HG03039 (cell line): ENCODE measurements around the gene MYH15.

Source experiments
- ATAC-seq: cut with Tn5 transposase; IDR thresholded peaks from one replicate; pipeline ENCODE4 v1.9.1; 2021; ENCODE audit warnings: mild to moderate bottlenecking, moderate library complexity; ENCODE audit not compliant: unreplicated experiment

The MYH15 gene

DNA sequence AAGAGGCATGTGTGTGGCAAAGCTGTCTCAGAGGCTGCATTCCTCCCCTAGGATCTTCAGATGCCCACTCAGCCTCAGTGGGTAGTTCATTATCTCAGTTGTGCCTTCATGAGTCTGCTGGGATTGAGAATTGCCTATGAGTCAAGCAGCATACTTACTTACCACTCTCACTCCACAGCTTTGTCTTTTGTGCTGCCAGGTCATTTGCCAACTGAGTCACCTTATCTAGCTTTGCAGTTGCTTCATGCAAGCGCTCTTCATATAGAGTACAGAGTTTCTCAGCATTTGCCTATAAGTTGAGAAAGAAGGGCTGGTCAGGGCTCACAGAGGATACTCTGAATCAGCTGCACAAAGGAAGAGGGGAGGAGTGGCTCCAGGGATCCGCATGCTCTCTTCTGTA lies 89.5 kb downstream of the MYH15 start:
- ATAC-seq, result no peak

DNA sequence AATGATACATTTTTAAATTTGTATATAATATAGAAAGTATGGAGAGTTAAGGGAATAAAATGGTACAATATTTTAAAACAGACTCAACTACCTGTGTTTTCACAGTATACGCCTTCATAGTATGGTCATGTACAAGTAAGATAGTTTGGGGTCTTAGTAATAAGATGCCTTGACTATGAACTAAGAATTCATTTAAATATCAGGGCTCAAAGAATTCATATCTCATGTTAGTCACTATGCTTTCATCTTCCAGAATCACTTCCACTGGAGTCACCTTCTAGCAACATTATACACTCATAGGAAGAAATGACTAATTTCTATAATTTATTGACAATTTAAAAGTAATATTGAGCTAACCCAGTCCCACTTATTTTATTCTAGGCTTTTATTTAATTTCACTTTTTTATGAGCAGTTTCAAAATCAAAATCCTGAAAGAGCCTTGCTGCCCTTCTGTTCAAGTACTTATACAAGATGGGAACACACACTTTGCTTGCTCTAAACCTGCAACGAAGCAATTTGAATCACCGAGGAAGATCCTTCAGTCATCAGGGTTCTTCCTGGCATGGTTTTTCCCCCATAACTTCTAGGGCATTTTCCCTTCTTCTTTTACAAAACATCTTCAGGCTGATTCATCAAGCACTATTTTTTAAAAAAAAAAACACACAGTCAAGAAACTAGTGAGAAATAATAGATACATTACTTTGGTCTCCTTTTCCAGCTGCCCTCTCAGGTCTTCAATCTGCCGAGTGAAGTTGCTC lies 94.1 kb downstream of the MYH15 start:
- ATAC-seq, result no peak

DNA sequence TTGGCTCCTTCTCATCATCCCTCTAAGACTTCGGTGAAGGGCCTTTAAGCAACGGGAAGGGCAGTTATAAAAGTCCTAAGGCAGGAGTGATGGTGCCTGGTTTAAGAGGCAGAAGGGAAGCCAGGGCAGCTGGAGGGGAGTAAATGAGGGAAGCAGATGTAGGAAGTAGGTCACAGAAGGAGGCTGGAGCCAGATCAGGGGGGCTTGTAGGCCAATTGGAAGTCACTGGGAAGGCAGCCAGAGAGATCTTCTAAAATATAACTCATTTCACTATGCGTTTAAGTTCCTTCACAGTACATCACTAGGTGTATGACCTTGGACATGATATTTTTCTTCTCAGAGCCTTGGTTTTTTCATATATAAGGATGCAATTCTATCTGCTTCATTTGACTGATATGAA lies 94.7 kb downstream of the MYH15 start:
- ATAC-seq, result no peak

DNA sequence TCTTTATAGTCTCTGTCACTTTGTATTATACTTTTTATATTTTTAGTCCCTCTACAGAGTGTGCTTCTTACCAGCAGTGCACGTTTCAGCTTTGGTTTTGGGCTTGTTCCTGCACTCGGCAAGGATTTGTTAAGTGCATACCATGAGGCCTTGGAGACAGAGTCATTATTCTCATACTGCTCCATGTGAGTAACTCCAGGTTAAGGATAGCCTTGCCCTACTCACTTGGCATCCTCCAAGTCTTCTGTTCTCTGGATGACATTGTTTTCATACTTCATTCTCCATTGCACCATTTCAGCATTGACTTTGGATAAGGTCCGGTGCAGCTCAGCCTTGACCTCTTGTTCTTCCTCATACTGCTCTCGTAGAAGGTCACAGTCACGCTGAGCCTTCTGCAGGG lies 96.4 kb downstream of the MYH15 start:
- no peak for ATAC-seq

DNA sequence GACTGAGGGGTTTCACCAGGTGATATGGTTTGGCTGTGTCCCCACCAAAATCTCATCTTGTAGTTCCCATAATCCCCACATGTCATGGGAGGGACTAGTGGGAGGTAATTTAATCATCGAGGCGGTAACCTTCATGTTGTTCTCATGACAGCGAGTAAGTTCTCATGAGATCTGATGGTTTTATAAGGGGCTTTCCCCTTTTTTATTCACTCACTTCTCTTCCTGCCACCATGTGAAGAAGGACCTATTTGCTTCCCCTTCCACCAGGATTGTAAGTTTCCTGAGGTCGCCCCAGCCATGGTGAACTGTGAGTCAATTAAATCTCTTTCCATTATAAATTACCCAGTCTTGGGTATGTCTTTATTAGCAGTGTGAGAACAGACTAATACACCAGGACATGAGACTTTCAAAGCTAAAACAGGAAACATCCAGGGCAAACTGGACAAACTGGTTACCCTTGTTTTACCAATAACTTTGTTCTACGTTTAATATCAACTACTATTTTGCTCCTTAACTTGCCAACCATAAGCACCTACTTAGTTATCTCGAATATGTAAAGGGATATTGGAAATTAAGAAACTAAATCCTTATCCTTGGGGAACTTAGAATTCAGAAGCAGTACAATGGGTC lies 98.2 kb downstream of the MYH15 start:
- no peak for ATAC-seq

DNA sequence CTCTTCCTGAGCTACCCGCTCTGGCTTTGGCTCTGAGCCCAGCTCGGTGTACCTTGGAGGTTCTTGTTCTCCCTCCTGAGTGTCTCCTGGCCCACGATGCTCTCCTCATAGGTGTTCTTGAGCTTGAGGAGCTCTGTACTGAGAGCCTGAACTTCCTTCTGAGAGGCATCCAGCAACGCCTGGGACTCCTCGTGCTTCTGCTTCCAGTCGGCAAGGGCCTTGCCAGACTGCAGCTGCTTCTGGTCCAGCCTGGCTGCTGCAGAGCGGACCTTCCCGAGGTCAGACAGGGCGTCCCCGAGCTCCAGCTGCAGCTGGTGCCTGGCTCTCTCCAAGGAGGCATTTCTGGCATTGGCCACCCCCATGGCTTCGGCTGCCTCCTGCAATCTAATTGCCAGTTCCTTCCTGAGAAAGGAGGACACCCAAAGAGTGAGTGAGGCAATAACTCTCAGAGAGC lies 99.8 kb downstream of the MYH15 start:
- no peak for ATAC-seq

DNA sequence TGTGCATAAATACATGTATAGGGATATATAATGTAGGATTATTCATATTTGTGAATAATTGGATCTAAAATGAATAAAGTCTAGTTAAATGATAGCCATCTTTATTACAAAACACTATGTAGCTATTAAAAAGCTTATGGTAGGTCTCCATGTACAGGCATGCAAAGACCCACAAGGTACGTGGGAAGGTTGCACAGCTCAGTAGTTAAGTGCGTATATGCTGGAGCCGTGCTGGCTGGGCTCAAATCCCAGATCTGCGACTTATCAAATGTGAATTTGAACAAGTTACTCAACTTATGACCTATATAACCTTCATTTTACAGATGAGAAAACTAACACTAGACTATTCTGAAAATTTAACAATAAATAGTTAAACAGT lies 100.6 kb downstream of the MYH15 start:
- no peak for ATAC-seq

DNA sequence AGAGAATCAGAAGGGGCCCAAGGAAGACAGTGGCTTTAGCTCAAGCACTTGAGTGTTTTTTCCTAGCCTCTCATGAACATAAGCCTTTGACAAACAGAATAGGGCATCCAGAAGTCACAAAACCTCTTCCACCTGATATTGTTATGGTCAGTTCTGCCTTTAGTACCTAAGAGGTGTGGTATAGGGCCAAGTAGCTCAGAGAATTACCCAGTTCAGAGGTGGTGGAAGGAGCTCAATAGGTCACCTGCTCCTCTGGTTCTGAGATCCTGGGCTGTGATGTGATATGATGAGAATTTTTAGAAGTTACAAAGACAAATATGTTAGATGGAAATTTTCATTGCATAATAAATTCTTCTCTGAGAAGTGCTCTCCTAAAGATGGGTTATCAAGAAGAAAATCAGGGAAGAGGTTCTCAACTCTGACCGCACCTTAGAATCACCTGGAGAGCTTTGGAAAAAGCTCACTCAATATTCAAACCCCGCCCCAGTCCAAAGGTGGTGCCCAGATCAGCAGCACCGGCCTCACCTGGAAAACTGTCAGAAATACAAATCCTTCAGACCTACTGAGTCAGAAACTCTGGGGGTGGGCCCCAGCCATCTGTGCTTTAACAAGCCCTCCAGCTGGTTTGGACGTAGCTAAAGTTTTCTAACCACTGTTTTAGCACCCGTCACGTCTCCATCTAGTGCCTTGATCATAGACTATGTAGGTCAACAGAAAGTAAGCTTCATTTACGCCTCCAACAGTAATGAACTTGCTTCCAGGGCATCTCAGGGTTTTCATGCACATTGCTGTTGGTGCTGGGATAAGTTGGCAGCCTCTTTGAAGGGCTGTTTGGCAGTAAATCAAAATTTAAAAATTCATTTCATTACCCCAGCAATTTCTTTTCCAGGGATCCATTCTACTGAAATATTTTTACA lies 101.3 kb downstream of the MYH15 start:
- ATAC-seq, result no peak

DNA sequence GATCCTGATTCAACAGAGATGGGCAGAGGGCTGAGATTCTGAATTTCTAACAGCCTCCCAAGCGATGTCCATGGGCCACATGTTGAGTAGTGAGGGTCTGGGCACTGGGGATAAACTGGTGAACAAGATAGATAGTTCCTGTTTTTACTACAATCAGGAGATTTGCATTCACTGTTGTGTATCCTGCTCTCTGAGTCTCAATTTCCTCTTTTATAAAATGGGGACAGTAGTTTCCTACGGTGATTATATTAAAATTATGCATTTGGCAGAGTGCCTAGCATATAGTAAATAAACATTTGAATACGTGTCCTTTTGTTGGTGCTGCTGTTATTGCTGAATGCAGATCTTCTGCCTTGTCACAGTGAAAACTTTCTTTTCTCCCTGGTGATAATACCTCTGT lies 102.5 kb downstream of the MYH15 start:
- no peak for ATAC-seq

DNA sequence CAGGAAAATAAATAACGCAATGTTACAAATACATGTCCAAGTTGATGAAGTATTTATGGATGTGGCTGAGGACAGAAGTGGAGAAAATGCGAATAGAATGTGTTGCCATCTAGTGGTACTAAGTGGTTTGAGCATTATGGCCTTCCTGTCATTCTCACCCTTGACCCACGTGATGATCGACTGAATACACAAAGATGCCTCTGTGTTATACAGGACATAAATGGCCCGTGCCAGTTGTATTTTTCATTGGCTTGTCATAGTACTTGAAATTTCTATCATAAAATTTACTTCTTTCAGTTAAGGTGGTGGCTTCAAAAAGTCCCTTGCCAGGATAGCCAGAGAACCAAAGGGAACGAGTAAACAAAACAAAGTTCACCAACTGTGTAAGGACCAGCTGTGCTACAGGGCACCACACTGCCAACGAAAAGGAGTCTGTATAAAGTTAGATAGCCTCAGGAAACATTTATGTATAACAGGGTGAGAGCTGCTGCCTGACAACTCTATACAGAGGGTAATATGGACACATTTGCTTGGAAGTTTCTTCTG lies 103.7 kb downstream of the MYH15 start:
- ATAC-seq, result peak; percentile 95

DNA sequence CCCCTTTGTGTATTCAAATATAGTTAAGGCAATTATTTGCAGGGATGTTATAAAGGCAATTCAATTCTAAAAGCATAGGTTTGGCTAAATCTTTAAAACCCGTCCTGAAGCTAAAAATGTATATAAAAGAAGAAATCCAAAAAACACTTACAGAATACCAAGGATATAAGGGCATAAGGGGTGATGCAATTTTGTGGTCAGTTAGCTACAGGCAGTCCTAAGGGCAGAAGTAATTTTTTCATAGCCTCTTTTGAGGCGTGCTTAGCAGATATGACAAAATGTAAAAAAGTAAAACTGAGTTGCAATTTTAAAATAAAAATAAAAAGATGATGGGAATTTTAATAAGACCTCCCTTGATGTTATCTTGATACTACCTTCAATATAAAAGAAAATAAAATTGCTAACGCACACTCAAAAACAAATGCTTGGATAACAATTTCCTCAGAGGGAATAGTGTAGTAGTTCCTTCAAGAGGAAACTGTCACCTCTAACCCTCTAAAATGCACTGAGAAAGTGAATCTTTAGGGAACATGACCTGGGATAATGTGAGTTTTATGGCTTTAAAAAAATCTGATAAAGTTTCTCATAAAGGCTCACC lies 104.2 kb downstream of the MYH15 start:
- no peak for ATAC-seq

DNA sequence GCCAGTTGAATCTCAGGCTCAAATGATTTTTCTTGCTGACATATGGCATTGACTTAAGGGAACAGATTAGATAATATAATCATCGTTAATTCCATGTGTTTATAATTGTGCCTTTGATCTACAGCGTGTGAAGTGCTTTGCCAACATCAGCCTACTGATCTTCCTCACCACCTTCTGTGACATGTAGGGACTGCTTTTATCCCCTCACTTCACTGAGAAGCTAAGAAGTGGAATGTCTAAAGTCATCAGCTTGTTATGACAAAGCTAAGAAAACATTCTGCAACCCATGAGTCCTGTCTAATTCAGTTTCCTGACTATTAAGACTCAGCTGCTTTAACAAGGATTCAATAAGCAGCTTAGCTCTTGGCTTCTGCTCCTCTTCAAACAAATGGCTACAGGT lies 106.0 kb downstream of the MYH15 start:
- no peak for ATAC-seq

DNA sequence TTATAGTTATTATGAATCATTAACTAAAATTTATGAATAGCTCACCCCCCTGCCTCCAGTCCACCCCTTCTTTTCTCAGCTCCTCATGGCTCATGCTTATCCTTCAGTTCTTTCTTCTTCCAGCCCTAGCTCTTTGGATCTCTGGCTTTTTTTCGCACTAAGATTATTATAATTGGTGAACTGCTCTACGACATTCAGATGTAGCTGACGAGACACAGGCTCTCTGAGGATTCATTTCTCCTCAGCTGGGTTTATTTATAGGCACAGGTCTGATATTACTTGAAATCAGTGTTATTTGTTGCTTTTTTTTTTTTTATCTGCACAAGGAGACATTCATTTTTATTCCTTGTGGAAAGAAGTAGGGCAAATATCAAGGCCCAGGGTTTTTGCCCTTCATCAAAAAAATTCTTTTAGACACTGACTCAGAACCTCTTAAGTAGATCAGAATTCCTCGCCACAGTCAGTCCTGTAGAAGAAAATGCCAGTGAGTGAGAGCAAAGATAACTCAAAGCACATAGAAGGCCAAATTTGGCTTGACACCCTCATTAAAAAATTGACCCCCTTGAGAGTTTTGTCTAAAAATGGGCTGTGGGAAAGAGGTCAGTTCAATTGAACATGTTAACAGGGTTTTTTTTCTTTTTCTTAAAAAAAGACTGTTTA lies 106.6 kb downstream of the MYH15 start:
- ATAC-seq, result no peak

DNA sequence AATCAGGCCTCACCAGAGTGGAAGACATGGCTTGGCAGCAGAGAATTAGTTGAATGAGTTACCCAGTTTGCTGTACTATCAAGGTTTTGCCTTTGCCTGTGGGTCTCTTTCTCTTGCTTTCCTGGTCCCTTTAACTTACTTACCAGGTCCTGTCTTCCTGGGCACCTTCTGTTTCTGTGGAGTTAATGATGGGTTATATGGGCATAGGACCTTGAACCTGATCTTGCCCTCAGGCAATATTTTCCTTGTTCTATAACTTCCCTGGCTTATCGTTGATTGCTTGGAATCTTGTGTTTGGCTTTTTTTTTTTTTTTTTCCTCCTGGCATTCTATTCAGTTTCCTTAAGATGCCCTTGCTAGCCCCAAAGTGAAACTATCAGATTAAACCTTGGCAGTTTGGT lies 107.2 kb downstream of the MYH15 start:
- ATAC-seq, result no peak

DNA sequence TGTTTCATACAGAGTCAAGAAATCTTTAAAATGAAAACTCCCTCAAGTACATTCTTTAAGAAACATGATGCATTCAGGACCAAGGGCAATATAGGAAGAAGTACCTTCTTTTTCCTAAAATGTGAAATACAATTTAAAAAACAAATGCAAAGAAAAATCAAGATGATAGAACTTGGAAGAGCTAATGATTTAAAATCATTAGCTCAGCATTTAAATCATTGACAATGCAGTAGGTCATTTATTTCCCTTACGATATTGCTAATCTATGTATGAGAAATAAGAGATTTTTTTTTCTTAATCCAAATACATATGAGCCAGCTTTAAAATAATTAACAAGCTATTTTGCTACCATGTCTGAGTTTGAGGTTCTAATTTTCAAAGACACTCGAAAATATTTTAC lies 108.6 kb downstream of the MYH15 start:
- ATAC-seq, result no peak

DNA sequence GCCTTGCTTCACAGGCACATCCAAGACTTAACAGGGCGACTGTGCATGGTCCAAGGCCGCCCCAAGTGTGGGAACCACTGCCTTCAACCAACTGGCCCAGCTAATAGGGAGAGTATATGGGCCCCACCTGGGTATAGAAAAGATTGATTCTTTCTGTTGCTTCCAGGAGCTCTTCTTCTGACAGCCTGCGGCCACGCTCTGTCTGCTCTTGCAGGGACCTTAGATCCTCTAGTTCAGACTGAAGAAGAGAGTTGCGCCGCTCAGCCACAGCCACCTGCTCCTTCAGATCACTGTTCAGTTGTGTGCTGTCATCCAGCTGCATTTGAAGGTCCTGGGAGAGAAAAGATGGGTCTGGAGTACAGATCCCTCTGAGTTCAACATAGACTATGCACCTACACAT lies 111.9 kb downstream of the MYH15 start:
- no peak for ATAC-seq

DNA sequence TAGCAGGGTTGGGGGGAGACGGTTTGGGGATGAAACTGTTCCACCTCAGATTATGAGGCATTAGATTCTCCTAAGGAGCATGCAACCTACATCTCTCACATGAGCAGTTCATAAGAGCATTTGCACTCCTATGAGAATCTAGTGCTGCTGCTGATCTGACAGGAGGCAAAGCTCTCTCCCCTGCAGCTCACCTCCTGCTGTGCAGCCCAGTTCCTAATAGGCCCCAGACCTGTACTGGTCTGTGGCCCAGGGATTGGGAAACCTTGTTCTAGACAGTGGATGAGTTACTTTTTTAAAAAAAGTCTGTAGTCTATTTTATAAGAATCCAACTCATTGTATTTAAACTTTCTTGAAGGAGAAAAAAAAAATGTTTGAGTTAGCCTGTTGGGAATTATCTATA lies 114.1 kb downstream of the MYH15 start:
- no peak for ATAC-seq

DNA sequence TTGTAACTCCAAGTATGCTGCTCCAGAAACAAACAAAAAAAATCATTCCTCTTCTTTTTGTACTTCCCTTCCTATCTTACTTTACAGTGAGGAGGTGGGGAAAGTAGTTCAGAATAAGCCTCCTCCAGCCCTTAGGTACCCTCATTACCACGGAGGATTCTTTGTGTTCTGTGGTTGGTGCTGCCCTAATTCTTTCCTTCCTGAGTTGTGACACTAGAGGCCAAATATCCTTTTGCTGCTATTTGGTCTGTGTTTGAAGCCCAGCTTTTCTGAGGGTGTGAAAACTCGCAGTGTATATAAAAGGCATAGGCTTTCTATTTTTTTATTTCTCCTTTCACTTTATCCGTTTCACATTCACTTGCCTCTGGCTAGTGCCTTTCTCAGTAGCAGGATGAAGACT lies 115.8 kb downstream of the MYH15 start:
- ATAC-seq, result no peak

DNA sequence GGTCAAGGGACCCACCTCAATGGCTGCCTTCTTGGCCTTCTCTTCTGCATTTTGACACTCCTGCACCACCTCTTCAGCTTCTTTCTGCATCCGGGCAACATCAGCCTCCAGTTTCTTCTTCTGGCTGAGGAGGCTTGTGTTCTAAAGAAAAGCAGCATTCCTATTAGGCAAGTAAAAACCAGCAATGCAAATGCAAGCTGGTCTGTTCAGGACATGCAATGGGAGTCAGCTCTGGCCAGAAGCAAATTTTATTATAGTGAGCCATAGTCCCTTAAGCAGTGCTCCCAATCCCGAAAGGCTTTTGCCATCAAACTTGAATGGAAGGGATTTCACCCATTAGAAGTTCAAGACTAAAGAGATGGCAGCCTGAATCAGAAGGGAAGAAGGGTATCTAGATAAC lies 116.4 kb downstream of the MYH15 start:
- no peak for ATAC-seq

DNA sequence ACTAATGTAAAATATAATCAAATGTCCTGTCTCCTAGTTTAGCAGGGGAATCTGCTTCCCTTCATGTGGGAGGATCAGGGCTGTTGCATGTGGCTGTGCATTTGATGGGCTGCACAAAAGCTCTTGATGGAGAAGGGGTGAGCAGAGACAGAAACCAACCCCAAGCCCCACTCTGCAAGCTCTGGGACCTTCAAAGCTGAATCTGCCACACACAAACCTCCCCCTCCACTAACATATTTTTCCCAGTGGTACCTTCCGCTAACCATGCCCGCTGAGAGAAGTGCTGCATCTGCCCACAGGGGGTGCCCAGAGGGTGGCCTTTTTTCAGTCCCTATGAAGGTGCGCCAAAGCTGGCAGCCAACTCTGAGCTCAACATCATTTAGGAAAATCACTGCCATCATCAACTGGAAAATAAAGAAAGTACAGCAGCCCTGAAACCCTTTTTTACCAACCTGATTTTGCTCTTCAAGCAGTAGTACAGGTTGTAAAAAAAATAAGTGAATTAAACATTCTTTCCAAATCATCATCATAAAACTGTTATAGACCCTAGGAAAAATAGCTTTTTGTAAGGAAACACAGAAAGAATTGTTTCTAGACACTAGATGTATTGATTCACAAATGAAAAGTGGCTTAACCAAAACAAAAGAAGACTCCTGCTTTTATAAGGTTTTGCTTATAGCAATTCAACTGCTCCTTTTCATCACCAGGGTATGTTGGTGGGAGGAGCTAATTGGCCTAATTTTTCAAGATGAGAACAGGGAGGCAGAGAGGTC lies 117.1 kb downstream of the MYH15 start:
- no peak for ATAC-seq
